HepG2 (cell line): ENCODE data around the gene MAN1A1. TPM values are rescaled to one million over a fixed set of nuclear protein-coding genes. Genes with fewer than 3 reads are reported as not detected.

Experiments used
- CBX1 ChIP-seq: IDR thresholded peaks from one replicate; pipeline ENCODE4 v1.6.1; 2016; ENCODE audit warnings: antibody characterized with exemption, low read depth
- HNF4G ChIP-seq, 2 experiments: sonication (generic) in 1 of 2; formaldehyde crosslinking in 1 of 2; IDR thresholded peaks; 2 replicates each; pipeline versions ENCODE4 v1.4.0 to v1.6.1; 2011 to 2020; ENCODE audit warnings: borderline replicate concordance in 2 of 2, low read depth in 2 of 2, mild to moderate bottlenecking in 2 of 2, low read length in 1 of 2, missing genetic modification reagents in 1 of 2, moderate library complexity in 1 of 2
- MED8 ChIP-seq: sonication (generic); formaldehyde crosslinking; IDR thresholded peaks from 2 replicates; pipeline ENCODE4 v1.8.1; 2023; ENCODE audit warnings: mild to moderate bottlenecking, missing genetic modification reagents; ENCODE audit not compliant: insufficient replicate concordance
- NFATC3 ChIP-seq: sonication (generic); formaldehyde crosslinking; IDR thresholded peaks from 2 replicates; pipeline ENCODE4 v1.5.1; 2020; ENCODE audit warnings: mild to moderate bottlenecking, missing genetic modification reagents
- PPARG ChIP-seq: conservative IDR thresholded peaks from 2 replicates; pipeline ENCODE4 v1.6.1; 2016; ENCODE audit warnings: missing biosample characterization, missing genetic modification reagents
- SMYD3 ChIP-seq: sonication (generic); formaldehyde crosslinking; IDR thresholded peaks from 2 replicates; pipeline ENCODE4 v1.8.1; 2023; ENCODE audit warnings: mild to moderate bottlenecking, missing genetic modification reagents
- SOX6 ChIP-seq, 2 experiments: fragments of 450-650 bp in 1 of 2; sonication (generic) in 1 of 2; formaldehyde crosslinking in 1 of 2; IDR thresholded peaks; 2 replicates each; pipeline versions ENCODE4 v1.4.0 to v1.6.1; 2017 to 2020; ENCODE audit warnings: antibody characterized with exemption in 1 of 2, mild to moderate bottlenecking in 1 of 2, missing genetic modification reagents in 1 of 2
- SRSF4 ChIP-seq: fragments of 200-400 bp; formaldehyde crosslinking; IDR thresholded peaks from one replicate; pipeline ENCODE4 v1.6.1; 2018; ENCODE audit warnings: mild to moderate bottlenecking, low read depth, low read length, moderate library complexity; ENCODE audit not compliant: poor library complexity, severe bottlenecking
- TCF7 ChIP-seq: sonication (generic); IDR thresholded peaks from 2 replicates; pipeline ENCODE4 v1.6.1; 2016; ENCODE audit warnings: antibody characterized with exemption, low read depth
- TP53 ChIP-seq: sonication (generic); formaldehyde crosslinking; conservative IDR thresholded peaks from 2 replicates; pipeline ENCODE4 v1.4.0; 2020; ENCODE audit warnings: missing genetic modification reagents
- ZNF724P ChIP-seq: sonication (generic); formaldehyde crosslinking; IDR thresholded peaks from 2 replicates; pipeline ENCODE4 v1.8.0; 2022; ENCODE audit warnings: missing genetic modification reagents, borderline replicate concordance
- ZNF749 ChIP-seq: sonication (generic); formaldehyde crosslinking; IDR thresholded peaks from 2 replicates; pipeline ENCODE4 v1.8.0; 2022; ENCODE audit warnings: mild to moderate bottlenecking, missing genetic modification reagents, moderate library complexity, borderline replicate concordance
- ZNF772 ChIP-seq: sonication (generic); formaldehyde crosslinking; IDR thresholded peaks from 2 replicates; pipeline ENCODE4 v1.5.0; 2020; ENCODE audit warnings: mild to moderate bottlenecking, missing genetic modification reagents
- ZSCAN31 ChIP-seq: sonication (generic); formaldehyde crosslinking; IDR thresholded peaks from 2 replicates; pipeline ENCODE4 v1.5.0; 2020; ENCODE audit warnings: low read depth, mild to moderate bottlenecking, missing genetic modification reagents
- polyA plus RNA-seq, 8 experiments: library from polyadenylated mRNA; depleted of rRNA in 3 of 8; stranded (reverse) in 7 of 8; unstranded in 1 of 8; fragments of >200 nt; fragmentation: Illumina TruSeq in 4 of 8; extraction: Trizol in 4 of 8; gene quantifications; 2 replicates each; pipeline versions ENCODE4 v1.2.1 to v1.2.3, GENCODE V29; 2011 to 2016; ENCODE audit warnings: low read depth in 4 of 8, missing spikeins in 1 of 8, mixed read lengths in 1 of 8; ENCODE audit not compliant: insufficient read depth in 1 of 8
- total RNA-seq, 5 experiments: library from RNA; depleted of rRNA; stranded (reverse); fragments of >200 nt; fragmentation: Illumina TruSeq; extraction: Trizol; gene quantifications; 2 replicates each; pipeline ENCODE4 v1.2.3, GENCODE V29; 2016; ENCODE audit warnings: low read depth in 1 of 5
- TF ChIP-seq, protein P1 (sequence below): sonication (generic); formaldehyde crosslinking; IDR thresholded peaks from 2 replicates; pipeline ENCODE4 v1.5.0; 2020; ENCODE audit warnings: mild to moderate bottlenecking, missing genetic modification reagents, borderline replicate concordance
- TF ChIP-seq, protein P2 (sequence below): sonication (generic); formaldehyde crosslinking; IDR thresholded peaks from 2 replicates; pipeline ENCODE4 v1.4.0; 2020; ENCODE audit warnings: missing genetic modification reagents

Gene MAN1A1
- total and polyA plus RNA-seq, 2 of the 13 experiments (the other 11 are each of a cell fraction or from before 2014, with no cell fraction given): 156 to 236 TPM

DNA sequence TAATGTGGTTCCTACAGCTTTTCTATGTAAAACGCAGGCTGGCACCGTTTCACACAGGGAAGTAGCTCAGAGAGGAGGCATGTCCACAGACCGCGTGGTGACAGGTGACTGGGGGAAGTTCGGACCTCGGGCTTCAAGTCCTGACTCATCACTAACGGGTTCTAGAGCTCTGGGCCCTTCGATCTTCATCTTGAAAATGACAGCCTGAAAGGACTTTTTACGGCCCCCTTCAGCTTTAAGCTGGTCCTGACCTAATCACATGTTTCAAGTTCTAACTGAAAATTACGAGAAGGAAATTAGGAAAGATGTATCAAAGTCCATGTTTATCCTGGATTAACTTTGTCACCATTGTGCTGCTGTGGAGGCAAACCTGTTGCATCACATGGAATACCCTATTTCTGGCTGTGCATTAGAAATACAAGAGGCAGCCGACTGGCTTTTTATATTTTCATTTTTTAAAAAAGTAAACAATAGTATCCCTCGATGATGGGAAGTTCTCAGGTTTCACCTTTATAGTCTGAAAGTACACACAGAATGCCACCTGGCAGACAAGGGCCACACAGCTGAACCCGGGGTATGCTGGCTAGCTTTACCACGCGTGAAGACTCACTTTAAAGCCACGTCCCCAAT, 2.0 kb downstream of the MAN1A1 start (continued):
- TF ChIP-seq ZNF772 (CRISPR knock-in tag) (0 out of 2 replicates have a peak, but pooled peaks have one; percentile 30), TCF7 (peak; percentile 86), ZSCAN31 (CRISPR knock-in tag) (no peak), SRSF4 (no peak), SOX6 (IDR thresholded peaks at IDR 0.05) (no peak), SOX6 (CRISPR knock-in tag; IDR thresholded peaks at IDR 0.05) (peak; percentile 95), TP53 (CRISPR knock-in tag) (peak; percentile 45; the same call in 1 of the 2 replicates), HNF4G (IDR thresholded peaks at IDR 0.05; ENCODE audit: borderline replicate concordance, low read depth, low read length) (peak; percentile 99), HNF4G (CRISPR knock-in tag; IDR thresholded peaks at IDR 0.05; ENCODE audit: borderline replicate concordance, low read depth) (peak; percentile 91), ZNF749 (no peak; the same call in 1 of the 2 replicates), PPARG (CRISPR knock-in tag) (peak; percentile 83), NFATC3 (no peak), MED8 (peak; percentile 28), CBX1 (no peak), SMYD3 (CRISPR knock-in tag) (0 out of 2 replicates have a peak, but pooled peaks have one; percentile 34), ZNF724P (CRISPR knock-in tag) (no peak)
- TF ChIP-seq, protein P1, sequence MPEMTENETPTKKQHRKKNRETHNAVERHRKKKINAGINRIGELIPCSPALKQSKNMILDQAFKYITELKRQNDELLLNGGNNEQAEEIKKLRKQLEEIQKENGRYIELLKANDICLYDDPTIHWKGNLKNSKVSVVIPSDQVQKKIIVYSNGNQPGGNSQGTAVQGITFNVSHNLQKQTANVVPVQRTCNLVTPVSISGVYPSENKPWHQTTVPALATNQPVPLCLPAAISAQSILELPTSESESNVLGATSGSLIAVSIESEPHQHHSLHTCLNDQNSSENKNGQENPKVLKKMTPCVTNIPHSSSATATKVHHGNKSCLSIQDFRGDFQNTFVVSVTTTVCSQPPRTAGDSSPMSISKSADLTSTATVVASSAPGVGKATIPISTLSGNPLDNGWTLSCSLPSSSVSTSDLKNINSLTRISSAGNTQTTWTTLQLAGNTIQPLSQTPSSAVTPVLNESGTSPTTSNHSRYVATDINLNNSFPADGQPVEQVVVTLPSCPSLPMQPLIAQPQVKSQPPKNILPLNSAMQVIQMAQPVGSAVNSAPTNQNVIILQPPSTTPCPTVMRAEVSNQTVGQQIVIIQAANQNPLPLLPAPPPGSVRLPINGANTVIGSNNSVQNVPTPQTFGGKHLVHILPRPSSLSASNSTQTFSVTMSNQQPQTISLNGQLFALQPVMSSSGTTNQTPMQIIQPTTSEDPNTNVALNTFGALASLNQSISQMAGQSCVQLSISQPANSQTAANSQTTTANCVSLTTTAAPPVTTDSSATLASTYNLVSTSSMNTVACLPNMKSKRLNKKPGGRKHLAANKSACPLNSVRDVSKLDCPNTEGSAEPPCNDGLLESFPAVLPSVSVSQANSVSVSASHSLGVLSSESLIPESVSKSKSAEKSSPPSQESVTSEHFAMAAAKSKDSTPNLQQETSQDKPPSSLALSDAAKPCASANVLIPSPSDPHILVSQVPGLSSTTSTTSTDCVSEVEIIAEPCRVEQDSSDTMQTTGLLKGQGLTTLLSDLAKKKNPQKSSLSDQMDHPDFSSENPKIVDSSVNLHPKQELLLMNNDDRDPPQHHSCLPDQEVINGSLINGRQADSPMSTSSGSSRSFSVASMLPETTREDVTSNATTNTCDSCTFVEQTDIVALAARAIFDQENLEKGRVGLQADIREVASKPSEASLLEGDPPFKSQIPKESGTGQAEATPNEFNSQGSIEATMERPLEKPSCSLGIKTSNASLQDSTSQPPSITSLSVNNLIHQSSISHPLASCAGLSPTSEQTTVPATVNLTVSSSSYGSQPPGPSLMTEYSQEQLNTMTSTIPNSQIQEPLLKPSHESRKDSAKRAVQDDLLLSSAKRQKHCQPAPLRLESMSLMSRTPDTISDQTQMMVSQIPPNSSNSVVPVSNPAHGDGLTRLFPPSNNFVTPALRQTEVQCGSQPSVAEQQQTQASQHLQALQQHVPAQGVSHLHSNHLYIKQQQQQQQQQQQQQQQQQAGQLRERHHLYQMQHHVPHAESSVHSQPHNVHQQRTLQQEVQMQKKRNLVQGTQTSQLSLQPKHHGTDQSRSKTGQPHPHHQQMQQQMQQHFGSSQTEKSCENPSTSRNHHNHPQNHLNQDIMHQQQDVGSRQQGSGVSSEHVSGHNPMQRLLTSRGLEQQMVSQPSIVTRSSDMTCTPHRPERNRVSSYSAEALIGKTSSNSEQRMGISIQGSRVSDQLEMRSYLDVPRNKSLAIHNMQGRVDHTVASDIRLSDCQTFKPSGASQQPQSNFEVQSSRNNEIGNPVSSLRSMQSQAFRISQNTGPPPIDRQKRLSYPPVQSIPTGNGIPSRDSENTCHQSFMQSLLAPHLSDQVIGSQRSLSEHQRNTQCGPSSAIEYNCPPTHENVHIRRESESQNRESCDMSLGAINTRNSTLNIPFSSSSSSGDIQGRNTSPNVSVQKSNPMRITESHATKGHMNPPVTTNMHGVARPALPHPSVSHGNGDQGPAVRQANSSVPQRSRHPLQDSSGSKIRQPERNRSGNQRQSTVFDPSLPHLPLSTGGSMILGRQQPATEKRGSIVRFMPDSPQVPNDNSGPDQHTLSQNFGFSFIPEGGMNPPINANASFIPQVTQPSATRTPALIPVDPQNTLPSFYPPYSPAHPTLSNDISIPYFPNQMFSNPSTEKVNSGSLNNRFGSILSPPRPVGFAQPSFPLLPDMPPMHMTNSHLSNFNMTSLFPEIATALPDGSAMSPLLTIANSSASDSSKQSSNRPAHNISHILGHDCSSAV: no peak
- TF ChIP-seq, protein P2, sequence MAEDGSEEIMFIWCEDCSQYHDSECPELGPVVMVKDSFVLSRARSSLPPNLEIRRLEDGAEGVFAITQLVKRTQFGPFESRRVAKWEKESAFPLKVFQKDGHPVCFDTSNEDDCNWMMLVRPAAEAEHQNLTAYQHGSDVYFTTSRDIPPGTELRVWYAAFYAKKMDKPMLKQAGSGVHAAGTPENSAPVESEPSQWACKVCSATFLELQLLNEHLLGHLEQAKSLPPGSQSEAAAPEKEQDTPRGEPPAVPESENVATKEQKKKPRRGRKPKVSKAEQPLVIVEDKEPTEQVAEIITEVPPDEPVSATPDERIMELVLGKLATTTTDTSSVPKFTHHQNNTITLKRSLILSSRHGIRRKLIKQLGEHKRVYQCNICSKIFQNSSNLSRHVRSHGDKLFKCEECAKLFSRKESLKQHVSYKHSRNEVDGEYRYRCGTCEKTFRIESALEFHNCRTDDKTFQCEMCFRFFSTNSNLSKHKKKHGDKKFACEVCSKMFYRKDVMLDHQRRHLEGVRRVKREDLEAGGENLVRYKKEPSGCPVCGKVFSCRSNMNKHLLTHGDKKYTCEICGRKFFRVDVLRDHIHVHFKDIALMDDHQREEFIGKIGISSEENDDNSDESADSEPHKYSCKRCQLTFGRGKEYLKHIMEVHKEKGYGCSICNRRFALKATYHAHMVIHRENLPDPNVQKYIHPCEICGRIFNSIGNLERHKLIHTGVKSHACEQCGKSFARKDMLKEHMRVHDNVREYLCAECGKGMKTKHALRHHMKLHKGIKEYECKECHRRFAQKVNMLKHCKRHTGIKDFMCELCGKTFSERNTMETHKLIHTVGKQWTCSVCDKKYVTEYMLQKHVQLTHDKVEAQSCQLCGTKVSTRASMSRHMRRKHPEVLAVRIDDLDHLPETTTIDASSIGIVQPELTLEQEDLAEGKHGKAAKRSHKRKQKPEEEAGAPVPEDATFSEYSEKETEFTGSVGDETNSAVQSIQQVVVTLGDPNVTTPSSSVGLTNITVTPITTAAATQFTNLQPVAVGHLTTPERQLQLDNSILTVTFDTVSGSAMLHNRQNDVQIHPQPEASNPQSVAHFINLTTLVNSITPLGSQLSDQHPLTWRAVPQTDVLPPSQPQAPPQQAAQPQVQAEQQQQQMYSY (CRISPR knock-in tag): no peak
